ENCODE data around the gene FAM200B.

Gene FAM200B

GRCh38 chr4:15706646-15707362, 25.2 kb downstream of the FAM200B start:
- Histone ChIP-seq H3K4me1 (peaks cover 0 to 13% (median 7%) of the 10 kb centered on the region in 10 experiments; a peak in 8 of 20 replicates), H3K9me3 (replicated peaks in 1 of 11) (peaks cover 0 to 20% (median 15%) of the 10 kb centered on the region in 11 experiments; a peak in 15 of 22 replicates), H3K4me3 (no peak overlapping the region), H3K9ac (no peak overlapping the region), H3K27me3 (peaks cover 0 to 10% (median 0%) of the 10 kb centered on the region in 11 experiments; a peak in 7 of 22 replicates), H4K20me1 (no peaks in the 10 kb centered on the region), H3K36me3 (peaks cover 0 to 5% (median 0%) of the 10 kb centered on the region in 11 experiments; a peak in 1 of 22 replicates), H3K27ac (no peak overlapping the region), H3K4me2 (peak overlapping the region in 2 of 11 experiments; percentile 19 to 38; a peak in 2 of 22 replicates)
- TF ChIP-seq Cebpa-rat (IDR thresholded peaks at IDR 0.05), result no peak

GRCh38 chr4:15707363-15707715, 25.7 kb downstream of the FAM200B start:
- peaks cover 0 to 15% (median 10%) of the 10 kb centered on the region in 11 experiments; a peak in 15 of 22 replicates for H3K9me3 ChIP-seq (replicated peaks in 1 of 11)

DNA sequence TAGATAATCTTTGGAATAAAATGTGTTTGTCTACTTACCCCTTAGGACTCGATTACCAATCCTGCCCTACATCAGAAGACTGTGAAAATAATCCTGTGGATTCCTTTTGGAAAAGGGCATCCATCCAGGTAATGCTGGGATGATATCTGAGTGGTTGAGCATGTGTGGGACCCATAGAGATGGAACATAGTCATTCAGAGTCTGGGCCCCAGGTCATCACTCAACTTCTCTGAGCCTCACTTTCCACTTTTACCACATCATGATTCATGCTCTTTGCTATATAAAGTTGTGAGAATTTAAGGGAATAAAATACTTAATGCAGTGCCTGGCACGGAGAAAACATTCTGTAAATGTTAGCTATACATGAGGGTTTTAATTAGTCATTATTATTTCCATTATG, 30.1 kb downstream of the FAM200B start:
- no peak overlapping the region for H3K27ac ChIP-seq
- peaks cover 0 to 3% (median 0%) of the 10 kb centered on the region in 10 experiments; a peak in 2 of 20 replicates for H3K4me1 ChIP-seq
- no peak overlapping the region for H3K4me2 ChIP-seq
- TF ChIP-seq Cebpa-rat (IDR thresholded peaks at IDR 0.05), result no peak
- H4K20me1 ChIP-seq, result no peaks in the 10 kb centered on the region
- H3K4me3 ChIP-seq, result no peak overlapping the region
- H3K9ac ChIP-seq, result no peak overlapping the region
- no peaks in the 10 kb centered on the region for H3K9me3 ChIP-seq (replicated peaks in 1 of 11)
- H3K27me3 ChIP-seq, result no peaks in the 10 kb centered on the region
- H3K36me3 ChIP-seq, result peaks cover 0 to 33% (median 0%) of the 10 kb centered on the region in 11 experiments; a peak in 2 of 22 replicates

More at GRCh38 chr4:15707363-15707715, 25.7 kb downstream of the FAM200B start:
- H3K4me2 ChIP-seq, result no peak overlapping the region
- TF ChIP-seq Cebpa-rat (IDR thresholded peaks at IDR 0.05), result no peak
- H3K27ac ChIP-seq, result no peak overlapping the region
- H4K20me1 ChIP-seq, result no peaks in the 10 kb centered on the region
- H3K9ac ChIP-seq, result no peak overlapping the region
- no peak overlapping the region for H3K4me3 ChIP-seq
- peaks cover 0 to 8% (median 0%) of the 10 kb centered on the region in 11 experiments; a peak in 7 of 22 replicates for H3K27me3 ChIP-seq
- H3K4me1 ChIP-seq, result peaks cover 0 to 13% (median 4%) of the 10 kb centered on the region in 10 experiments; a peak in 8 of 20 replicates
- H3K36me3 ChIP-seq, result peaks cover 0 to 10% (median 0%) of the 10 kb centered on the region in 11 experiments; a peak in 2 of 22 replicates

DNA sequence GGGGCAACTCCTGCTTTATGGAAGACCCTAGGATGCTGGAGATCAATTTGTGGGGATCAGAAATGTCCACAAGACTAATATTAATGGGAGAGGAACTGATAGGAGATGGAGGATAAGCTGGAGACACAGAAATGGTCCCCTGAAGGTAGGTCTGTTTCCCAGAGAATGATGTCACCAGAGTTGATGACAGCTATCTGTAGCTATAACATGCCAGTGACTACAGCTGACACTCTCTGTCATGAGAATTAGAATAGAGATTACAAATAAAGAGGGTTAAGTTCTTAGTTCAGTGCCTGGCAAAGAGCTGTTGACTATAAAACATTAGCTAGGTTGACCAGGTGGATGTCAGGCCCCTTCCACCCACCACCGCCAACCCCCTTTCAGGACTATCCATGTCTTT, 30.6 kb downstream of the FAM200B start:
- H3K9me3 ChIP-seq (replicated peaks in 1 of 11), result no peaks in the 10 kb centered on the region
- no peak overlapping the region for H3K9ac ChIP-seq
- no peak overlapping the region for H3K4me3 ChIP-seq
- H3K27me3 ChIP-seq, result no peaks in the 10 kb centered on the region
- no peak overlapping the region for H3K27ac ChIP-seq
- no peaks in the 10 kb centered on the region for H3K4me1 ChIP-seq
- TF ChIP-seq Cebpa-rat (IDR thresholded peaks at IDR 0.05), result no peak
- no peaks in the 10 kb centered on the region for H4K20me1 ChIP-seq
- no peak overlapping the region for H3K4me2 ChIP-seq
- peaks cover 0 to 33% (median 0%) of the 10 kb centered on the region in 11 experiments; a peak in 2 of 22 replicates for H3K36me3 ChIP-seq

DNA sequence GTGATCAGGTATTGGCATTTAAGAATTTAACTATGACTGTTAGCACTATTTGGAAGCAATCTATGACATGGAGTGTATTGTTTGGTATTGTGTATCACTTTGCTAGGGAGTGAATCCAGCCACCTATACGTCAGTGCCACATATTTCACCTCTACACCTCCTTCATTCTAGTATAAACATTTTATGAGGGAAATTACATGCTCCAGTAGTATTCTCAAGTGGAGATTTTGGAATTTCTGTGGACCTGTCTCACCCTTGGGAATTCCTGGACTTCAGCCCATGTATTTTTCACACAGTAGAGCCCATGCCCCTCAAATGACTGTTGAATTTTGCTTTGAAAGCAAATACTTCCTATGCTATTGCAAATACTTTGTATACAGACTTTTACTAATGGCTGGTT, 32.5 kb downstream of the FAM200B start:
- Histone ChIP-seq H3K4me3 (no peak overlapping the region), H3K4me2 (no peak overlapping the region), H4K20me1 (no peaks in the 10 kb centered on the region), H3K27ac (no peak overlapping the region), H3K4me1 (0 out of 20 replicates have a peak, but pooled peaks cover 0 to 6% (median 0%) of the 10 kb centered on the region in 10 experiments), H3K27me3 (no peaks in the 10 kb centered on the region), H3K36me3 (peaks cover 0 to 33% (median 0%) of the 10 kb centered on the region in 11 experiments; a peak in 2 of 22 replicates), H3K9ac (no peak overlapping the region), H3K9me3 (replicated peaks in 1 of 11) (no peaks in the 10 kb centered on the region)
- no peak for TF ChIP-seq Cebpa-rat (IDR thresholded peaks at IDR 0.05)

DNA sequence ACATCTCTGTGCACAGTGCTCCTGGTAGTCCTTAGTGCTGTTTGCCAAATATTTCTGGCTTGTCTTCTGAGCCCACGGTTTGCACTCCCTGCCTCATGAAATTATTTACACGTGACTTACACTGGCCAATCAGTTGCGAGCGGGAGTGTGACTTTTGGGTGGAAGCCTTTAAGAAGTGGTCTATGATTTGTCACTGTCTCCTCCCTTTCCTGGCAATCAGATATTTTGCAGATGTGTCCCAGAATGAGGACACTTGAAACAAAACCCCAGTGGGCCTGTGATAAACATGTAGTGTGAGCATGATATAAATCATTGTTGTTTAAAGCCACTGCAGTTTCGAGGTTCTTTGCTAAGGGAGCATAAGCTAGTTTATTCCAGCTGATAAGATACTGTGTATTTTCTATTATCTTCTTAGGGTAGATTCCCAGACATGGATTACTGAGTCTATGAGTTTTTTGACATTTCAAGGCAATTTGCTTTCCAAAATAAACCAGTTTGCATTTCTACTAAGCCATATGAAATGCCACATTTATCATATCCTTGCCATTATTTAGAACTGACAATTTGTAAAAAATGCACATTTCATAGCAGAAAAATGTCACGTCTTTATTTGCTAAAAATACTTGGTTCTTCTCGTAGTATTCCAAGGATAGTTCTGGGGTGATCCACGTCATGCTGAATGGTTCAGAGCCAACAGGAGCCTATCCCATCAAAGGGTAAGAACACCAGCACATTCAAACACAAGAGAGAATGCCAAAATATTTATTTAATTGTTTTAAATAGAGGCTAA, 33.2 kb downstream of the FAM200B start:
- no peak for TF ChIP-seq Cebpa-rat (IDR thresholded peaks at IDR 0.05)
- no peak overlapping the region for H3K9ac ChIP-seq
- H3K36me3 ChIP-seq, result peaks cover 0 to 33% (median 0%) of the 10 kb centered on the region in 11 experiments; a peak in 2 of 22 replicates
- H3K4me2 ChIP-seq, result no peak overlapping the region
- no peaks in the 10 kb centered on the region for H3K9me3 ChIP-seq (replicated peaks in 1 of 11)
- H4K20me1 ChIP-seq, result no peaks in the 10 kb centered on the region
- no peak overlapping the region for H3K4me3 ChIP-seq
- 0 out of 20 replicates have a peak, but pooled peaks cover 0 to 6% (median 0%) of the 10 kb centered on the region in 10 experiments for H3K4me1 ChIP-seq
- no peaks in the 10 kb centered on the region for H3K27me3 ChIP-seq
- no peak overlapping the region for H3K27ac ChIP-seq

GRCh38 chr4:15716115-15716514, 34.5 kb downstream of the FAM200B start:
- no peak for TF ChIP-seq Cebpa-rat (IDR thresholded peaks at IDR 0.05)
- no peak overlapping the region for H3K9ac ChIP-seq
- no peak overlapping the region for H3K27ac ChIP-seq
- peaks cover 0 to 1% (median 0%) of the 10 kb centered on the region in 11 experiments; a peak in 1 of 22 replicates for H3K9me3 ChIP-seq (replicated peaks in 1 of 11)
- H3K36me3 ChIP-seq, result peaks cover 0 to 33% (median 0%) of the 10 kb centered on the region in 11 experiments; a peak in 2 of 22 replicates
- H3K4me2 ChIP-seq, result no peak overlapping the region
- H4K20me1 ChIP-seq, result no peaks in the 10 kb centered on the region
- 0 out of 20 replicates have a peak, but pooled peaks cover 0 to 6% (median 0%) of the 10 kb centered on the region in 10 experiments for H3K4me1 ChIP-seq
- no peak overlapping the region for H3K4me3 ChIP-seq
- no peaks in the 10 kb centered on the region for H3K27me3 ChIP-seq

DNA sequence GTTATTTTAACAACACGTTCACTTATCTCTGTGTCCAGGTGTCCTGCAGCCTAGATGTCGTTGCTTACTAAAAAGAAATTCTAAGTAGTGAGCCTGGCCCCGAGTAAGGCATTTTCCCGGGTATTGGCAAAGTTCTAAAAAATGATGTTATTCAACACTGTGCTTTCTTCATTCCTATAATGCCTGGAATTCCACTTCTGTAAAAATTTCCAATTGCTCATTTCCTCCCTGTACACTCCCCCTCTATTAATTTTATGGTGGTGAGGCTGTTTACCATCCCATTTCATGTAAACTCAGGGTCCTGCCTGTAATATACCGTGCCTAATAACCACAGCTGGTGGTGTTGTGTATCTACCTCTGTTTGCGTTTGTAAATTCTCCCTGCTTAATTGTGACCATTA, 35.5 kb downstream of the FAM200B start:
- Histone ChIP-seq H3K9me3 (replicated peaks in 1 of 11) (peaks cover 0 to 5% (median 0%) of the 10 kb centered on the region in 11 experiments; a peak in 1 of 22 replicates), H3K4me3 (no peak overlapping the region), H3K27me3 (no peaks in the 10 kb centered on the region), H3K4me1 (0 out of 20 replicates have a peak, but pooled peaks cover 0 to 6% (median 0%) of the 10 kb centered on the region in 10 experiments), H3K9ac (no peak overlapping the region), H3K27ac (no peak overlapping the region), H4K20me1 (no peaks in the 10 kb centered on the region), H3K4me2 (no peak overlapping the region), H3K36me3 (peaks cover 0 to 25% (median 0%) of the 10 kb centered on the region in 11 experiments; a peak in 1 of 22 replicates)
- no peak for TF ChIP-seq Cebpa-rat (IDR thresholded peaks at IDR 0.05)

Measured in BLaER1 treated with 17β-estradiol and CSF1 and Interleukin-3, amounts not matched to agents 10 nM and 100 nM (cell line).